ENCODE data around the gene MAP7D3. TPM values are rescaled to one million over a fixed set of nuclear protein-coding genes. Genes with fewer than 3 reads are reported as not detected.
A peak's percentile ranks its signal among the peaks of the same experiment; 100 is the strongest.

Gene MAP7D3
- total and polyA plus RNA-seq, 9 of the 15 experiments (the other 6 are each of a cell fraction or from before 2014, with no cell fraction given), result 9.4 to 27.7 (median 14.0) TPM

- H2AFZ ChIP-seq (ENCODE audit: low read depth, low read length), result no peak overlapping the region
- ChIA-PET CTCF (ENCODE audit: low intra/inter-chr PET ratio) (no interaction called here), POLR2A (no interaction called here)
- TF ChIP-seq ZKSCAN8 (CRISPR knock-in tag; IDR thresholded peaks at IDR 0.05) (no peak), SPI1 (IDR thresholded peaks at IDR 0.05; ENCODE audit: borderline replicate concordance, low read depth, low read length) (0 out of 2 replicates have a peak, but pooled peaks have one; percentile 16), ZNF41 (CRISPR knock-in tag; conservative IDR thresholded peaks at IDR 0.05) (no peak)
- no peaks in the 10 kb centered on the region for H3K36me3 ChIP-seq (ENCODE audit: control insufficient read depth, insufficient read depth, low read length)
- H3K9me3 ChIP-seq (replicated peaks; ENCODE audit: control insufficient read depth, insufficient read depth, low read depth, low read length), result no peaks in the 10 kb centered on the region
- H3K9ac ChIP-seq (ENCODE audit: insufficient read depth in 1 of 2, low read depth in 2 of 2, low read length in 2 of 2), result no peak overlapping the region
- H3K27me3 ChIP-seq (ENCODE audit: control insufficient read depth in 2 of 2, insufficient read depth in 2 of 2, low read length in 2 of 2), result peaks cover 0 to 14% of the 10 kb centered on the region in 2 experiments; a peak in 4 of 5 replicates
- in situ Hi-C loops (cut with MboI), result no loop called here
- no peaks in the 10 kb centered on the region for H4K20me1 ChIP-seq (replicated peaks; ENCODE audit: control insufficient read depth, insufficient read depth, low read length)
- intact Hi-C loops (cut with micrococcal nuclease), result no loop called here
- DNase-seq (ENCODE audit: extremely low read depth in 1 of 4, low spot score in 3 of 4), result no peak
- H3K79me2 ChIP-seq (ENCODE audit: control insufficient read depth, insufficient read depth, low read length), result no peaks in the 10 kb centered on the region
- WGBS (ENCODE audit: insufficient coverage, low coverage, missing lambda C conversion rate), result 0% methylated on average over 2 of the region's 3 CpGs
- H3K4me1 ChIP-seq (replicated peaks in 1 of 2; ENCODE audit: control insufficient read depth in 2 of 2, insufficient read depth in 2 of 2, low read length in 2 of 2), result no peaks in the 10 kb centered on the region
- no TSS peak for BruUV-seq (replicated peaks)
- no peaks in the 10 kb centered on the region for H3K9me1 ChIP-seq (ENCODE audit: control insufficient read depth, insufficient read depth, low read length)
- no peak overlapping the region for H3K4me2 ChIP-seq (ENCODE audit: insufficient read depth, low read length)
- no peak overlapping the region for H3K4me3 ChIP-seq
- no peak for ATAC-seq
- H3K27ac ChIP-seq (ENCODE audit: extremely low read depth, low read depth, low read length), result no peak overlapping the region
- FAIRE-seq, result no peak
Observed at GRCh38 chrX:136192839-136193414, 58.3 kb downstream of the MAP7D3 start.

- no TSS peak for BruUV-seq (replicated peaks)
- Histone ChIP-seq H3K4me3 (no peak overlapping the region), H3K36me3 (ENCODE audit: control insufficient read depth, insufficient read depth, low read length) (no peaks in the 10 kb centered on the region), H4K20me1 (replicated peaks; ENCODE audit: control insufficient read depth, insufficient read depth, low read length) (no peaks in the 10 kb centered on the region), H3K9ac (ENCODE audit: insufficient read depth in 1 of 2, low read depth in 2 of 2, low read length in 2 of 2) (no peak overlapping the region), H3K27me3 (ENCODE audit: control insufficient read depth in 2 of 2, insufficient read depth in 2 of 2, low read length in 2 of 2) (peaks cover 0 to 14% of the 10 kb centered on the region in 2 experiments; a peak in 4 of 5 replicates), H3K4me1 (replicated peaks in 1 of 2; ENCODE audit: control insufficient read depth in 2 of 2, insufficient read depth in 2 of 2, low read length in 2 of 2) (no peaks in the 10 kb centered on the region), H3K9me1 (ENCODE audit: control insufficient read depth, insufficient read depth, low read length) (no peaks in the 10 kb centered on the region), H2AFZ (ENCODE audit: low read depth, low read length) (no peak overlapping the region), H3K4me2 (ENCODE audit: insufficient read depth, low read length) (no peak overlapping the region), H3K9me3 (replicated peaks; ENCODE audit: control insufficient read depth, insufficient read depth, low read depth, low read length) (no peaks in the 10 kb centered on the region), H3K79me2 (ENCODE audit: control insufficient read depth, insufficient read depth, low read length) (no peaks in the 10 kb centered on the region), H3K27ac (ENCODE audit: extremely low read depth, low read depth, low read length) (no peak overlapping the region)
- POLR2A ChIA-PET, result no interaction called here
- no peak for DNase-seq (ENCODE audit: extremely low read depth in 1 of 4, low spot score in 3 of 4)
- intact Hi-C loops (cut with micrococcal nuclease), result no loop called here
- 0% methylated on average over 1 of the region's 2 CpGs for WGBS (ENCODE audit: insufficient coverage, low coverage, missing lambda C conversion rate)
- in situ Hi-C loops (cut with MboI), result no loop called here
- CTCF ChIA-PET (ENCODE audit: low intra/inter-chr PET ratio), result no interaction called here
- FAIRE-seq, result no peak
- ATAC-seq, result no peak
- TF ChIP-seq ZNF318 (IDR thresholded peaks at IDR 0.05; ENCODE audit: borderline replicate concordance in 1 of 2, low read depth in 1 of 2) (no peak), NCOA6 (IDR thresholded peaks at IDR 0.05) (no peak), ELF2 (CRISPR knock-in tag; IDR thresholded peaks at IDR 0.05) (no peak), FOXA3 (CRISPR knock-in tag; conservative IDR thresholded peaks at IDR 0.05 in 1 of 2, IDR thresholded peaks at IDR 0.05 in 1 of 2) (no peak), KLF10 (CRISPR knock-in tag; IDR thresholded peaks at IDR 0.05) (no peak)
Observed at GRCh38 chrX:136192135-136192534, 59.1 kb downstream of the MAP7D3 start.
